Anterior cingulate cortex (tissue), 58 donors: ENCODE measurements around the gene FADS2.

Experiments
- DNase-seq, 58 donors: peaks; one replicate each; lab custom pipeline; 2025; lab: John Stamatoyannopoulos, UW

Gene FADS2

GRCh38 chr11:61842528-61842820 is 14.4 kb downstream of the FADS2 start:
- DNase-seq: no peak

- no peak for DNase-seq
Observed at GRCh38 chr11:61844909-61845565, 16.9 kb downstream of the FADS2 start.

- no peak for DNase-seq
Observed at GRCh38 chr11:61846362-61847020, 18.4 kb downstream of the FADS2 start.

GRCh38 chr11:61847914-61848581 is 19.9 kb downstream of the FADS2 start:
- no peak for DNase-seq

- no peak for DNase-seq
Observed at GRCh38 chr11:61848631-61849030, 20.5 kb downstream of the FADS2 start.

GRCh38 chr11:61850687-61851086 is 22.6 kb downstream of the FADS2 start:
- DNase-seq: peak in 19 of 58 donors; percentile 21 to 77 (median 49)

GRCh38 chr11:61851113-61851899 is 23.2 kb downstream of the FADS2 start:
- DNase-seq: peak in 23 of 58 donors; percentile 17 to 77 (median 52)

- DNase-seq: no peak
Observed at GRCh38 chr11:61851900-61852295, 23.8 kb downstream of the FADS2 start.

GRCh38 chr11:61853698-61854169 is 25.6 kb downstream of the FADS2 start:
- peak in 48 of 58 donors; percentile 16 to 90 (median 58) for DNase-seq

GRCh38 chr11:61854206-61854895 is 26.3 kb downstream of the FADS2 start:
- DNase-seq: no peak

GRCh38 chr11:61854966-61855714 is 27.0 kb downstream of the FADS2 start:
- DNase-seq: peak in 25 of 58 donors; percentile 13 to 77 (median 32)

- peak in 1 of 58 donors; percentile 14 for DNase-seq
Observed at GRCh38 chr11:61855939-61856680, 28.0 kb downstream of the FADS2 start.

GRCh38 chr11:61860054-61860903 is 32.2 kb downstream of the FADS2 start:
- no peak for DNase-seq

- no peak for DNase-seq
Observed at GRCh38 chr11:61861634-61862033, 33.5 kb downstream of the FADS2 start.

GRCh38 chr11:61862714-61863547 is 34.8 kb downstream of the FADS2 start:
- DNase-seq: no peak

- no peak for DNase-seq
Observed at GRCh38 chr11:61863548-61864081, 35.5 kb downstream of the FADS2 start.
